PC-9 (cell line): ENCODE data around the gene ZFP62. TPM values are rescaled to one million over a fixed set of nuclear protein-coding genes. Genes with fewer than 3 reads are reported as not detected.
A peak's percentile ranks its signal among the peaks of the same experiment; 100 is the strongest.

ENCODE experiments used
- BruUV-seq: library from RNA; stranded (reverse); fragments of 400-500 nt; replicated peaks from 2 replicates; lab custom pipeline; 2021; lab: Mats Ljungman, UMichigan
- CTCF ChIA-PET: fragments of 300-600 bp; sonication (Branson Sonifier 250); formaldehyde crosslinking; loops from one replicate; lab custom pipeline; 2022; ENCODE audit warnings: antibody characterized with exemption; lab: Charles Lee
- POLR2A ChIA-PET: fragments of 300-600 bp; sonication (Branson Sonifier 250); formaldehyde crosslinking; loops from one replicate; lab custom pipeline; 2022; ENCODE audit warnings: antibody characterized with exemption; ENCODE audit not compliant: unreplicated experiment; lab: Charles Lee
- DNase-seq, 2 experiments: peaks; one replicate each; pipeline versions ENCODE4 v3.0.0 to v3.0.0-alpha.2; 2015 to 2022; ENCODE audit warnings: mixed read lengths in 1 of 2
- H2AFZ ChIP-seq: fragments of 200-600 bp; sonication (generic); 2 replicates; pipeline ENCODE4 v1.8.1; 2017; ENCODE audit warnings: antibody characterized with exemption
- H3F3A ChIP-seq: fragments of 200-600 bp; sonication (generic); 2 replicates; pipeline ENCODE4 v1.8.1; 2017; ENCODE audit warnings: antibody characterized with exemption, mild to moderate bottlenecking, low read depth; ENCODE audit not compliant: insufficient read depth
- H3K27ac ChIP-seq: fragments of 200-600 bp; sonication (generic); 2 replicates; pipeline ENCODE4 v1.6.1; 2016; ENCODE audit warnings: mixed run types
- H3K27me3 ChIP-seq: fragments of 200-600 bp; sonication (generic); 2 replicates; pipeline ENCODE4 v1.6.1; 2016; ENCODE audit warnings: low read depth, mixed run types; ENCODE audit not compliant: insufficient read depth
- H3K36me3 ChIP-seq: fragments of 200-600 bp; sonication (generic); 2 replicates; pipeline ENCODE4 v1.6.1; 2016; ENCODE audit warnings: low read depth, mixed run types
- H3K4me1 ChIP-seq: fragments of 200-600 bp; sonication (generic); replicated peaks from 2 replicates; pipeline ENCODE4 v1.6.1; 2016; ENCODE audit warnings: mixed run types; ENCODE audit not compliant: insufficient read depth
- H3K4me2 ChIP-seq: fragments of 200-600 bp; sonication (generic); 2 replicates; pipeline ENCODE4 v1.6.1; 2017; ENCODE audit warnings: mixed run types
- H3K4me3 ChIP-seq: fragments of 200-600 bp; sonication (generic); 2 replicates; pipeline ENCODE4 v1.6.1; 2016; ENCODE audit warnings: mixed run types
- H3K79me2 ChIP-seq: fragments of 200-600 bp; sonication (generic); 2 replicates; pipeline ENCODE4 v1.6.1; 2017; ENCODE audit warnings: low read depth, mixed run types
- H3K9me2 ChIP-seq: fragments of 200-600 bp; sonication (generic); 2 replicates; pipeline ENCODE4 v1.8.1; 2017; ENCODE audit warnings: mild to moderate bottlenecking; ENCODE audit not compliant: insufficient read depth
- H3K9me3 ChIP-seq: fragments of 200-600 bp; sonication (generic); 2 replicates; pipeline ENCODE4 v1.8.1; 2016; ENCODE audit warnings: low read depth; ENCODE audit not compliant: insufficient read depth
- H4K20me1 ChIP-seq: fragments of 200-600 bp; sonication (generic); 2 replicates; pipeline ENCODE4 v1.8.1; 2017; ENCODE audit not compliant: insufficient read depth
- CTCF ChIP-seq: fragments of 200-600 bp; sonication (generic); conservative IDR thresholded peaks from 2 replicates; pipeline ENCODE4 v1.6.1; 2017; ENCODE audit warnings: mixed run types, antibody characterized with exemption, mild to moderate bottlenecking, moderate library complexity
- EZH2 ChIP-seq: fragments of 200-600 bp; sonication (generic); IDR thresholded peaks from 2 replicates; pipeline ENCODE4 v1.8.0; 2017; ENCODE audit warnings: antibody characterized with exemption, low read depth
- intact Hi-C: fragments of 100-400 bp; cut with micrococcal nuclease; formaldehyde crosslinking; loops from one replicate; pipeline ENCODE4 v1.10.0; 2022; ENCODE audit not compliant: unreplicated experiment
- total RNA-seq: library from RNA; stranded (reverse); gene quantifications from 2 replicates; pipeline ENCODE4 v1.2.3, GENCODE V29; 2021

The ZFP62 gene
- total RNA-seq, 1 experiment from 2014 or later, result 57.3 TPM

- intact Hi-C loops, result loop anchor here (10.0 kb wide), 1 partner anchor 422 kb away; the partner anchor contains the start of gene TRIM41
- Histone ChIP-seq H3K4me3 (peak within 1 kb of the TSS; percentile 95), H3K36me3 (0 out of 2 replicates have a peak, but pooled peaks cover under 1% of the 10 kb centered on the region), H3K9me2 (no peaks in the 10 kb centered on the region), H3K27me3 (no peaks in the 10 kb centered on the region), H3K9me3 (no peaks in the 10 kb centered on the region), H3K4me2 (peak within 1 kb of the TSS; percentile 78), H4K20me1 (peaks cover 42% of the 10 kb centered on the region), H3F3A (peaks cover 30% of the 10 kb centered on the region; the same call in 1 of the 2 replicates), H3K27ac (peak within 1 kb of the TSS; percentile 63), H3K4me1 (peaks cover 41% of the 10 kb centered on the region), H2AFZ (peak within 1 kb of the TSS; percentile 96), H3K79me2 (peaks cover 73% of the 10 kb centered on the region)
- ChIA-PET CTCF (interaction anchor here (0.6 to 1.6 kb wide), 2 partner anchors 18 to 580 kb away, joined by 4 to 13 read pairs; no protein-coding TSS in a partner anchor), POLR2A (interaction anchor here (0.6 kb wide), 1 partner anchor 360 kb away, joined by 3 read pairs; no protein-coding TSS in a partner anchor)
- TF ChIP-seq CTCF, result no peak
- TF ChIP-seq EZH2, result no peak
- peak; percentile 60 to 77 for DNase-seq
- no TSS peak for BruUV-seq
Measured at GRCh38 chr5:180802325-180803180, 58.5 kb downstream of the ZFP62 start, which contains the start of gene MGAT1. MGAT1 (minus strand) TSS chr5:180802806; CDS start chr5:180792971, 9,835 bp downstream.

- Histone ChIP-seq H3K27me3 (no peaks in the 10 kb centered on the region), H3K4me1 (peaks cover 33% of the 10 kb centered on the region), H3K79me2 (peaks cover 71% of the 10 kb centered on the region), H3K9me2 (no peaks in the 10 kb centered on the region), H3K27ac (no peak overlapping the region), H4K20me1 (peaks cover 45% of the 10 kb centered on the region), H3K9me3 (no peaks in the 10 kb centered on the region), H3K36me3 (no peaks in the 10 kb centered on the region), H3K4me2 (peak overlapping the region; percentile 78), H2AFZ (no peak overlapping the region), H3F3A (peaks cover 29% of the 10 kb centered on the region; the same call in 1 of the 2 replicates), H3K4me3 (peak overlapping the region; percentile 95)
- ChIA-PET CTCF (interaction anchor here (0.7 to 1.6 kb wide), 2 partner anchors 17 to 501 kb away, joined by 3 to 4 read pairs; no protein-coding TSS in a partner anchor), POLR2A (interaction anchor here (0.6 to 0.9 kb wide), 2 partner anchors 16 to 361 kb away, joined by 3 to 4 read pairs; no protein-coding TSS in a partner anchor)
- BruUV-seq, result TSS peak; percentile 56
- DNase-seq, result no peak
- TF ChIP-seq EZH2, result no peak
- no peak for TF ChIP-seq CTCF
- intact Hi-C loops, result loop anchor here (10.0 kb wide), 1 partner anchor 423 kb away; the partner anchor contains the start of gene TRIM41
Measured at GRCh38 chr5:180801596-180802324, 59.3 kb downstream of the ZFP62 start.
